Gastroesophageal sphincter (tissue), 3 donors: ENCODE results near the gene ATF6.

Experiments used
- POLR2A ChIP-seq, 2 donors: fragments of 450-650 bp; IDR thresholded peaks; one replicate each; pipeline ENCODE4 v1.6.1; 2017; ENCODE audit warnings: antibody characterized with exemption in 2 of 2, mild to moderate bottlenecking in 2 of 2, moderate library complexity in 1 of 2
- POLR2AphosphoS5 ChIP-seq: sonication (generic); formaldehyde crosslinking; IDR thresholded peaks from one replicate; pipeline ENCODE4 v1.6.1; 2017; ENCODE audit warnings: antibody characterized with exemption
- TF ChIP-seq, protein P1 (sequence below), 4 experiments: fragments of 200-600 bp in 2 of 4; fragments of 450-650 bp in 2 of 4; sonication (generic) in 1 of 4; IDR thresholded peaks; one replicate each; pipeline ENCODE4 v1.5.1; 2017 to 2019; ENCODE audit warnings: antibody characterized with exemption in 4 of 4, mild to moderate bottlenecking in 2 of 4, moderate library complexity in 2 of 4

GRCh38 chr1:161733526-161733925 is 32.6 kb upstream of the ATF6 start:
- TF ChIP-seq, protein P1, sequence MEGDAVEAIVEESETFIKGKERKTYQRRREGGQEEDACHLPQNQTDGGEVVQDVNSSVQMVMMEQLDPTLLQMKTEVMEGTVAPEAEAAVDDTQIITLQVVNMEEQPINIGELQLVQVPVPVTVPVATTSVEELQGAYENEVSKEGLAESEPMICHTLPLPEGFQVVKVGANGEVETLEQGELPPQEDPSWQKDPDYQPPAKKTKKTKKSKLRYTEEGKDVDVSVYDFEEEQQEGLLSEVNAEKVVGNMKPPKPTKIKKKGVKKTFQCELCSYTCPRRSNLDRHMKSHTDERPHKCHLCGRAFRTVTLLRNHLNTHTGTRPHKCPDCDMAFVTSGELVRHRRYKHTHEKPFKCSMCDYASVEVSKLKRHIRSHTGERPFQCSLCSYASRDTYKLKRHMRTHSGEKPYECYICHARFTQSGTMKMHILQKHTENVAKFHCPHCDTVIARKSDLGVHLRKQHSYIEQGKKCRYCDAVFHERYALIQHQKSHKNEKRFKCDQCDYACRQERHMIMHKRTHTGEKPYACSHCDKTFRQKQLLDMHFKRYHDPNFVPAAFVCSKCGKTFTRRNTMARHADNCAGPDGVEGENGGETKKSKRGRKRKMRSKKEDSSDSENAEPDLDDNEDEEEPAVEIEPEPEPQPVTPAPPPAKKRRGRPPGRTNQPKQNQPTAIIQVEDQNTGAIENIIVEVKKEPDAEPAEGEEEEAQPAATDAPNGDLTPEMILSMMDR (IDR thresholded peaks at IDR 0.05) = no peak
- no peak for TF ChIP-seq POLR2A (IDR thresholded peaks at IDR 0.05)
- TF ChIP-seq POLR2AphosphoS5 = no peak
